ENCODE measurements around the gene KRT2. TPM values are rescaled to one million over a fixed set of nuclear protein-coding genes. Genes with fewer than 3 reads are reported as not detected.
"Not testable (repeated sequence)": the region's sequence is repeated elsewhere in the genome, so short reads cannot be mapped to it uniquely, and the experiment has no call there.

The KRT2 gene
- polyA plus RNA-seq, 4 donors, result not detected

DNA sequence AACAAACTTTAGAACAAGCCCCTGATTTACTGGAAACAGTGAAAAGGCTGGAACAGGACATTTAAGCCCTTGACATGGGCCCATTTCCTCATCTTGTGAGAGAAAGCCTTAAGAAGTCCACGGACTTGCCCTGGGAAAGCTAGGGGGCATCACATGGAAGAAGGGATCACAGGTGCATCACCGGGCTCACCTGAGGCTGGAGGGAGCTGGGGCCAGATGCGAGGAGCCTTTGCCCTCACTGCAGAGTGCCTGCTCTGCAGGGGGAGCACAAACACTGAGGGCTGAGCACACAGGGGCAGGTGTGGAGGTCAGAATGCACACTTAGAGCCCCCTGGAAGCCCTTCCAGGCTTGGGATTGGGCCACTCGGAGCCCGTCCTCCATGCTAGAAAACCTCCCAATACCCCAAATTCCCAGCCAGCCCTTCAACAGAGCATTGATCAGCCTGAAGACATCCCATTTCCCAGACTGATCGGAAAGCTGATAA is 33.4 kb upstream of the KRT2 start:
- no peak for DNase-seq (ENCODE audit: low read depth in 4 of 4, low spot score in 2 of 4)

- no peak for DNase-seq (ENCODE audit: low read depth in 4 of 4, low spot score in 2 of 4)
Observed at GRCh38 chr12:52684431-52684830, 32.4 kb upstream of the KRT2 start.

DNA sequence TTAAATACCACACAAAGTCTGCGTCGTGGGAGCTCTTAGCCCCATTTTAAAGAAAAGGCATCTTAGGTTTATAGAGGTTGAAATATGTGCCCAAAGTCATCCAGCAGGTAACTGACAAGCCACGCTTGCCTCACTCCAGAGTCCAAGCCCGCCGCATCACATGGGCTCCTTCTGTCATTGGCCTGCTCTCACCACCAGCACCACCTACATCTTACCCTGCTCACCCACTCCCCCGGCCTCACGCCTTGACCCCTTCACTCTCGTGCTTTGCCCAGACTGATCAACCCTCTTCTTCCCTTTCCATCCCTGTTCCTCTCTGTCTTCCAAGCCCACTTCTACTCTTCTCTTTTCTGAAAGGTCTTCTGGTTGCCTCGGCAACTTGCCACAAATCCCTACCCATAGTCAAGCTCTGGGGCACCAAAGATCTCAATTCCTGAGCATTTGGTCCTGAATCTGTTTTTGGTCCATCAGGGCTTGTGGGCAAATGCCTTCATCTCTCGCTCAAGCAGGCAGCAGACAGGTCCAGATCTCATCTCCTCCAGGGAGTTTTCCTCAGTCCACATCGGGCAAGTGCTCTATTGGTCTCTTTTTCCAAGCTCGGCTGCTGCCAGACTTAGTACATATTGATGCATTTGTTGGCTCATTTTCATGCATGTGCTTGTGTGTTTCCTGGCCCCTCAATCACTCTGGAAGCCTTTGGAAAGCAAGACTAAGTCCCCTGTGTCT is 31.7 kb upstream of the KRT2 start:
- no peak for DNase-seq (ENCODE audit: low read depth in 4 of 4, low spot score in 2 of 4)

GRCh38 chr12:52682938-52683574 is 31.0 kb upstream of the KRT2 start:
- DNase-seq (ENCODE audit: low read depth in 4 of 4, low spot score in 2 of 4), result no peak

DNA sequence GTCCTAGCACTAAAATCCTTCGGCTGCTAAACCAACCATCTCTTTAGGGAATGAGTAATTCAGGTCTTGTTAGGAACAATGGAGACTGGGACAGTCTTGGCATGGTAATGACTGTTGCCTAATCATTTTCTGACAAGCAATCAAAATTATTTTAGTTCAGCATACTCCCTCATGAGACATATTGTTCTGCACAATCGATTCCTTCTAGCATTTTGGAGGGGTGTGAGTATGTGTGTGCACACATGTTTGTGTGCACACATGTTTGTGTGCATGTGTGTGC is 30.3 kb upstream of the KRT2 start:
- no peak for DNase-seq (ENCODE audit: low read depth in 4 of 4, low spot score in 2 of 4)

DNA sequence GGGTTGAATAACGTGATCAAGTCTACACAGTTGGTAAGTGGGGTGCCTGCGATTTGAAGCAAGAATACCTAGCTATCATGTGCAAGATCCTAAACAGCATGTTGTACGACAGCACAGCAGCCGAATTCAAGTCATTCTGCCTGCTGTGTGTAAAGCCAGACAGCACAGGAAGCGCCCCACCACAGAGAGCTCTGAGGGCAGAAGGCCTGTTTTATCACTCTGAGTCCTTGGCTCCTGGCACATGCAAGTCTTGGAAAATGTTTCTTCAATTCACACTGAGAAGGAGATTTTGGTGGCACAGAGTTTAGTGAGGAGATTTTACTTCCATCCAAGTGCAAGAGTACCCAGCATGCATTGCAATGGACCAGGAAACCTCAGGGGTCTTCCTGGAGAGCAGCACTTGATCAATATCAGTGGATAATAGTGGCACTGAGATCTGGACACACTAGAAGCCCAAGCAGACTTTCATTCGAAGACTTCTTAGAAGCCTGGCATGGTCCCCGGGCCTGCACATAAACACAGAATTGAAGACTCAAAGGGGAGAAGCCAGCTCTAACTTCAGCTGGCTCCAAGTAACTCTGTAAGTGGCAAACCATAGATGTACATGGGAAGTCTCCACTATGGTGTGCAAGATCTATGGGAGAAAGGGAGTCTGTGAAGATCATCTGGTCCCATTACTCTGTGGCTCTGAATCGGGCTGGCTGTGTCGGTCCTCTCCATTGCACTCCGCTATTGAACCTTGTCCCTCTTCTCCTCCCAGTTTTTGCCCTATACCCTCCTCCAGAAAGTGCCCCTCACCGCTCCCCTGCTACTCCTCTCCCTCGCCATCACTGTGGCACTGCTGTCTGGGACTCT is 29.7 kb upstream of the KRT2 start:
- DNase-seq (ENCODE audit: low read depth in 4 of 4, low spot score in 2 of 4), result no peak

GRCh38 chr12:52680363-52680762 is 28.4 kb upstream of the KRT2 start, which contains the start of gene KRT1:
KRT1 (minus strand) TSS chr12:52680407; CDS start chr12:52680348, 59 bp downstream.
- DNase-seq (ENCODE audit: low read depth in 4 of 4, low spot score in 2 of 4), result no peak

DNA sequence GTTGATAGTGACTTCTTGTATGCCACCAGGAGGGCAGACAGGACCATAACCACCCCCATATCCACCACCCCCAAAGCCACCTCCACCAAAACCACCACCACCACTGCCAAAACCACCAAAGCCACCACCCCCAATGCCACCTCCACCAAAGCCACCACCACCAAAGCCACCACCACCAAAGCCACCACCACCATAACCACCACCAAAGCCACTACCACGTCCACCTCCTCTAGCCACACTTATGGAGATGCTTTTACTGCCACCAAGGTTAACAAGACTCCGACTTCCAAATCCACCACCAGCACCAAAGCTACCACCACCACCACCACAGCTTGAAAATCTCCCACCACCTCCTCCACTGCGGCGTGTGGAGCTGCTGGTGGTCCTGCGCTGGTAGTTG is 27.9 kb upstream of the KRT2 start:
- no peak for DNase-seq (ENCODE audit: low read depth in 4 of 4, low spot score in 2 of 4)

DNA sequence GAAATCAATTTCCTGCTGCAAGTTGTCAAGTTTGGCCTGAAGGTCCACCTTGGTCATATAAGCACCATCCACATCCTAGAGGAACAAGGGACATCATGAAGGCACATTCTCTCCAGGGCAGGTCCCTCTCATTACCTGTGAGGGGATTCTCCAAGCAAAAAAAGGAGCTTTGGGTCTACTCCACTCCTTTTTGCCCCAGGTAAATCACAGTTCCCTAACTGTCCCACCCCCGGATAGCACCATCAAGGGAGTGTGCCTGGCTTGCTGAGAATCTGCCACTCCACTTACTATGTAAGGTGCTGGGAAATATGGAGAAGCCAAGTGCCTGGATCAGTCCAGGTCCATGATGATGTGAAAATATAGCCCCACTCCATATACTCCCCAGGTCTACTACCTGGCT is 25.7 kb upstream of the KRT2 start:
- no peak for DNase-seq (ENCODE audit: low read depth in 4 of 4, low spot score in 2 of 4)

GRCh38 chr12:52677126-52677525 is 25.1 kb upstream of the KRT2 start:
- no peak for DNase-seq (ENCODE audit: low read depth in 4 of 4, low spot score in 2 of 4)

DNA sequence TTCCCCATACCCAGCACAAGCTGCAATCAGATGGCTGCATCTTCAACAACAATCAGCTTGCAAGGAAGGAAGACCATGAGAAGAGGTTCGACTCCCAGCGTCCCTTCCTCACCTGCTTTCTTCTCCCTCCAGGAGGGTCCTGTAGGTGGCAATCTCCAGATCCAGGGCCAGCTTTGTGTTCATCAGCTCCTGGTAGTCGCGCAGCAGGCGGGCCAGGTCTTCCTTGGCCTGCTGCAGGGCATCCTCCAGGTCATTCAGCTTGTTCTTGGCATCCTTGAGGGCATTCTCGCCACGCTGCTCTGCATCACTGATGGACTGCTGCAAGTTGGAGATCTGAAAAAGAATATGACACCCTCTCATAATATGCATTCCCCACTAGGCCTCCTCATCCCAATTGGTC is 24.2 kb upstream of the KRT2 start:
- DNase-seq (ENCODE audit: low read depth in 4 of 4, low spot score in 2 of 4), result no peak

DNA sequence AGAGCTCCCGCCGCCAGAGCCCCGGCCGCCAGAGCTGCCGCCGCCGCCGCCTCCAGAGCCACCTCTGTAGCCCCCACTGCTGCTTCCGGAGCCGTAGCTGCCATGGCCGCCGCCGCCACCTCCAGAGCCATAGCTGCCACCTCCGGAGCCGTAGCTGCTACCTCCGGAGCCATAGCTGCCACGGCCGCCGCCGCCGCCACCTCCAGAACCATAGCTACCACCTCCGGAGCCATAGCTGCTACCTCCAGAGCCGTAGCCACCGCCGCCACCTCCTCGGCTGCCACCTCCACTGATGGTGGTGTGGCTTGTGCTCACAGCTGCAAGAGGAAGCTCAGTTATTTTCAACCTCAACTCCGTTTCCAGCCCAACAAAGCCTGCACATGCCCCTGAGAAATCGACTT is 23.3 kb upstream of the KRT2 start:
- no peak for DNase-seq (ENCODE audit: low read depth in 4 of 4, low spot score in 2 of 4)

DNA sequence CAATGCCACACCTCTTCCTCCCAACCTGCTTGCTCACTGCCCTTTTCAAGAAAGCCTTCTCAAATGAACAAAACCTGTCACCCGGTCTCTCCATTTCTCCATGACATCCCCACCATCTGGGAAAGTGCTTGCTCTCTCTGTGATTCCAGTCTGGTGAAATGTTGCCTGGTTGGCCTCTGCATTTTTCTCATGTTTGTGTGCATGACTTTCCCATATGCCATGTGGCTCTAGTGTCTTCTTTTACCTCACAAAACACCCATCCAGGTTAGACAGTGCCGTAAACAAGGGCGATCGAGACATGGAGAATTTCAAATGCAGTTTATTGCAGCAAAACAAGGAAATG is 22.4 kb upstream of the KRT2 start:
- no peak for DNase-seq (ENCODE audit: low read depth in 4 of 4, low spot score in 2 of 4)

- DNase-seq (ENCODE audit: low read depth in 4 of 4, low spot score in 2 of 4), result no peak
Observed at GRCh38 chr12:52673713-52674432, 21.9 kb upstream of the KRT2 start.

DNA sequence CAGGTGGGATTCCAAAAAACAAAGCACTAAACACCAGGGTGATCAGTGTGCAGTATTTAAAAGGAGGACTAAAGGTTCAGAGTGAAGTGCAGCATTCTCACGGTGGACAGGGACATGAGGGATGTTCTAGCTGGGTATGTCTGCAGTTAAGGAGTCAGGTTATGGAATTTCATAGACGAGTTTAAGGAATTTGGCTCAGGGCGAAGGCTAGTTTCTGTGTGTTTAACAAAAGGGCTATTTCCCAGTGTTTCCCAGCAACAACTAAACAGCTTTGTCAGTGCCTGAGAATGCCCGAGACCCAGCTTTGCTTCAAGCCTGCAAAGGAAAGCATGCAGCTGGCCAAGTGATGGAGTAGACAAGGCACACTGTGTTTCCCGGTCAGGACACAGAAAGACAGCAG is 21.2 kb upstream of the KRT2 start:
- no peak for DNase-seq (ENCODE audit: low read depth in 4 of 4, low spot score in 2 of 4)

DNA sequence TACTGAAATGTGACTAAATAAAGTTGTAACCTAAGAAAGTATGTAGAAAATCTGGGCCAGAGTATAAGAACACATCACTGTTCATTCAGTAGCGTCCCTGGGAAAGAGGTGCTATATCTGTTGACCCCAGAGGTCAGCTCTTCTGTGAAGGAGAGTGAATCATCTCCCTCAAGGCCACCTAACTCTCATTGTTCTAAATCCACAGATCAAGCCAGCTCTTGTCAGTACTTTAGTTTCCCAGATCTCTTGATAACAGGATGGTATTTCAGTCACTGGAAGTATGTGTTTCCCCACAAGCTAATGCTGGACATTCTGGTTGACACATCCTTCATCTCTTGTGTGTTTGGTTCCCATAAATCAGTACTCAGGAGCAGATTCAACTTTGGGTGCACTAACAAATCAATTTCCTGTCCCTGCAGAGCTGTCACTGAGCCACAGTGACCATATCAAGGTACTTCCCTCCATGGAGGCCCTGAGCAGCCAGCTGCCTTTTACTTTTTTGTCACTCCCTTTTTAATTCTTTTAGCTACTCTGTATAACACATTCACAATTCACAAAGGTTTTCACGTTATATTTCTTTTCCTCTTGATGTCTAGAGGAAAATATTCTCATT is 20.4 kb upstream of the KRT2 start:
- no peak for DNase-seq (ENCODE audit: low read depth in 4 of 4, low spot score in 2 of 4)

DNA sequence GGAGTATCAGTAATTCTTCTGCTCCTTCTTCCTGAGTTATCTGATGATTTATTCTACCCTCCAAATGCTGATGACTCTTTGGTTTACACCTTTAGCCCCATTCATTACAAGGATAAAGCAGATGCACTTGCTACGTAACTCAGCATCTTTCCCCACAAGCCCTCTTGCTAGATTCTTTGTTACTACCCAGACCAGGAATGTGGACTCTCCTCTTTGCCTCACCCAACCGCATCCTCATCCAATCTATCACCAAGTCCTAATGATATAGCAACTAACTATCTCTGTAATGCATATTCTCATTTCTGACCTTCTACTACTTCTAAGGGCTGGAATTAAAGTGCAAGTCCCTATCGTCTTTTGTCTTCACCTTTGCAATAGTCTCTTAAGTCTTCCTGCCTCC is 18.9 kb upstream of the KRT2 start:
- no peak for DNase-seq (ENCODE audit: low read depth in 4 of 4, low spot score in 2 of 4)

- DNase-seq (ENCODE audit: low read depth in 4 of 4, low spot score in 2 of 4), result no peak
Observed at GRCh38 chr12:52670506-52670905, 18.5 kb upstream of the KRT2 start.

GRCh38 chr12:52669941-52670340 is 17.9 kb upstream of the KRT2 start:
- DNase-seq (ENCODE audit: low read depth in 4 of 4, low spot score in 2 of 4), result not testable (repeated sequence)

DNA sequence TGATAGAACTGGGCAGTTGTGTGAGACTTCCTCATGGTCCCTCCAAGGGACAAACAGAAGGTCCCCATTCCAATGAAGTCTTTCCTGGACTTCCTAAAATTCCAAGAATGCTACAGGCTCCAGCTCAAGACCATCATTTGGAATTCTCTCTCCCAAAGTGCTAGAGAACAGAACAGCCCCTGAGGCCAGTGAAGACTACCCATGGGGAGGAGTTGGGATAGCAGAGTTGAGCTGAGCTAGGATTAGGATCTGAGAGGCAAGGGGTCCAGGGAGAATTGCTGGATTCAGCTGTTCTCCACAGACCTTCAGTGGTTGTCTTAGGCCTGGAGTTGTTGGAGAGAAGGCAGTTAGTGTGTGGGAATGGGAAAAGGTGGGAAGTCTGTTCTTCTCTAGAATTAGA is 17.4 kb upstream of the KRT2 start:
- no peak for DNase-seq (ENCODE audit: low read depth in 4 of 4, low spot score in 2 of 4)

DNA sequence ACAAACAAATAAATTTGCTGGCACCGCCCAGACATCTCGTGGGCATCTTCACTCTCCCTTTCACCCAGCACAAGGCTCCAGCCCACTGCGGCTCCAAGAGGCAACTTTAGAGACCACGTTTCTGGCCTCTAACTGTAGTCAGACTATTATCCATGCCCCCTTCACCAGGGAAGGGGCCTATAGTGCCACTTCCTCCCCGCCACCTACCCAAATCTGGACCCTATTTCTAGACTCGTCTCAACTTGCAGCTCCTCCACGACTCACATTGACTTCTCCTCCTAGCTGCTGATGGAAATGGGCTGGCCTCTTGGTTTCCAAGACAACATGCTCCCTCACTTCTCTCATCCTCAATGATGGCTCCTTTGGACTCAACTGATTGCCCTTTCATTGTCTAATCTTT is 15.9 kb upstream of the KRT2 start:
- DNase-seq (ENCODE audit: low read depth in 4 of 4, low spot score in 2 of 4), result no peak

Data from left renal cortex interstitium (tissue), 4 donors.